Measurements from ENCODE around the gene SDC1. TPM values are rescaled to one million over a fixed set of nuclear protein-coding genes. Genes with fewer than 3 reads are reported as not detected.

Gene SDC1
- total RNA-seq, 1 donor from 2014 or later = 35.1 TPM

- H3K9me3 Mint-ChIP-seq (ENCODE audit: low read depth) = no peaks in the 10 kb centered on the region
- no peak overlapping the region for H3K4me3 Mint-ChIP-seq (ENCODE audit: low read depth)
- H3K36me3 Mint-ChIP-seq (ENCODE audit: insufficient read depth) = no peaks in the 10 kb centered on the region
- H3K27ac Mint-ChIP-seq = no peak overlapping the region
- H3K27me3 Mint-ChIP-seq = no peaks in the 10 kb centered on the region
- DNase-seq (ENCODE audit: low spot score, unreplicated experiment) = no peak
- TF ChIP-seq CTCF (IDR thresholded peaks at IDR 0.05; ENCODE audit: unreplicated experiment) = no peak
- H3K4me1 Mint-ChIP-seq (ENCODE audit: low read depth) = peaks cover 5% of the 10 kb centered on the region
Observed at GRCh38 chr2:20175931-20176330, 49.0 kb downstream of the SDC1 start.

- no peak overlapping the region for H3K27ac Mint-ChIP-seq
- peaks cover 6% of the 10 kb centered on the region for H3K4me1 Mint-ChIP-seq (ENCODE audit: low read depth)
- no peaks in the 10 kb centered on the region for H3K9me3 Mint-ChIP-seq (ENCODE audit: low read depth)
- no peak for DNase-seq (ENCODE audit: low spot score, unreplicated experiment)
- no peaks in the 10 kb centered on the region for H3K27me3 Mint-ChIP-seq
- H3K4me3 Mint-ChIP-seq (ENCODE audit: low read depth) = no peak overlapping the region
- no peaks in the 10 kb centered on the region for H3K36me3 Mint-ChIP-seq (ENCODE audit: insufficient read depth)
- no peak for TF ChIP-seq CTCF (IDR thresholded peaks at IDR 0.05; ENCODE audit: unreplicated experiment)
Observed at GRCh38 chr2:20175267-20175666, 49.7 kb downstream of the SDC1 start.

GRCh38 chr2:20174410-20174809 lies 50.5 kb downstream of the SDC1 start:
- Mint-ChIP-seq H3K27ac (no peak overlapping the region), H3K4me3 (ENCODE audit: low read depth) (no peak overlapping the region), H3K9me3 (ENCODE audit: low read depth) (no peaks in the 10 kb centered on the region), H3K27me3 (no peaks in the 10 kb centered on the region), H3K36me3 (ENCODE audit: insufficient read depth) (no peaks in the 10 kb centered on the region), H3K4me1 (ENCODE audit: low read depth) (peaks cover 6% of the 10 kb centered on the region)
- no peak for DNase-seq (ENCODE audit: low spot score, unreplicated experiment)
- TF ChIP-seq CTCF (IDR thresholded peaks at IDR 0.05; ENCODE audit: unreplicated experiment) = no peak

- Mint-ChIP-seq H3K36me3 (ENCODE audit: insufficient read depth) (no peaks in the 10 kb centered on the region), H3K4me3 (ENCODE audit: low read depth) (no peak overlapping the region), H3K27me3 (no peaks in the 10 kb centered on the region), H3K27ac (no peak overlapping the region), H3K9me3 (ENCODE audit: low read depth) (no peaks in the 10 kb centered on the region), H3K4me1 (ENCODE audit: low read depth) (peaks cover 6% of the 10 kb centered on the region)
- TF ChIP-seq CTCF (IDR thresholded peaks at IDR 0.05; ENCODE audit: unreplicated experiment) = no peak
- no peak for DNase-seq (ENCODE audit: low spot score, unreplicated experiment)
Observed at GRCh38 chr2:20173496-20174402, 51.2 kb downstream of the SDC1 start.

GRCh38 chr2:20173064-20173463 lies 51.9 kb downstream of the SDC1 start:
- Mint-ChIP-seq H3K4me1 (ENCODE audit: low read depth) (peaks cover 6% of the 10 kb centered on the region), H3K27ac (no peak overlapping the region), H3K9me3 (ENCODE audit: low read depth) (no peaks in the 10 kb centered on the region), H3K36me3 (ENCODE audit: insufficient read depth) (no peaks in the 10 kb centered on the region), H3K27me3 (peaks cover 2% of the 10 kb centered on the region), H3K4me3 (ENCODE audit: low read depth) (no peak overlapping the region)
- DNase-seq (ENCODE audit: low spot score, unreplicated experiment) = no peak
- TF ChIP-seq CTCF (IDR thresholded peaks at IDR 0.05; ENCODE audit: unreplicated experiment) = no peak
